CD4-positive, alpha-beta T cell treated with Interleukin-10 for 1 hour (primary cell): ENCODE data around the gene ZMYND19.
A peak's percentile ranks its signal among the peaks of the same experiment; 100 is the strongest.
"Not testable (repeated sequence)": the region's sequence is repeated elsewhere in the genome, so short reads cannot be mapped to it uniquely, and the experiment has no call there.

ENCODE experiments used
- DNase-seq: peaks from one replicate; pipeline ENCODE4 v3.0.0-alpha.2; 2020

Gene ZMYND19

GRCh38 chr9:137553654-137554053, 36.7 kb downstream of the ZMYND19 start:
- not testable (repeated sequence) for DNase-seq

GRCh38 chr9:137552022-137552768, 38.1 kb downstream of the ZMYND19 start:
- DNase-seq: no peak

GRCh38 chr9:137551264-137552021, 38.9 kb downstream of the ZMYND19 start, which contains the start of gene MRPL41:
Gene MRPL41, plus strand, starts transcription at chr9:137551879. Its CDS starts 203 bp downstream, at chr9:137552082.
- peak; percentile 92 for DNase-seq

- not testable (repeated sequence) for DNase-seq
Measured at GRCh38 chr9:137550958-137551263, 39.4 kb downstream of the ZMYND19 start.

GRCh38 chr9:137550231-137550621, 40.1 kb downstream of the ZMYND19 start, which contains the start of gene PNPLA7:
Gene PNPLA7, minus strand, starts transcription at chr9:137550402. Its CDS starts 205 bp downstream, at chr9:137550197.
- peak; percentile 60 for DNase-seq

GRCh38 chr9:137547687-137548543, 42.4 kb downstream of the ZMYND19 start:
- no peak for DNase-seq

- DNase-seq: no peak
Measured at GRCh38 chr9:137545123-137545522, 45.2 kb downstream of the ZMYND19 start.

- DNase-seq: no peak
Measured at GRCh38 chr9:137544176-137544760, 46.0 kb downstream of the ZMYND19 start.

GRCh38 chr9:137543237-137543963, 46.9 kb downstream of the ZMYND19 start:
- DNase-seq: no peak

- DNase-seq: no peak
Measured at GRCh38 chr9:137542486-137542885, 47.8 kb downstream of the ZMYND19 start.

GRCh38 chr9:137540536-137540935, 49.8 kb downstream of the ZMYND19 start:
- no peak for DNase-seq

GRCh38 chr9:137538058-137538457, 52.3 kb downstream of the ZMYND19 start:
- DNase-seq: no peak

GRCh38 chr9:137536594-137537131, 53.6 kb downstream of the ZMYND19 start:
- not testable (repeated sequence) for DNase-seq

- DNase-seq: no peak
Measured at GRCh38 chr9:137535120-137535428, 55.2 kb downstream of the ZMYND19 start.

GRCh38 chr9:137534256-137535119, 55.8 kb downstream of the ZMYND19 start:
- DNase-seq: peak; percentile 51

GRCh38 chr9:137532891-137533468, 57.3 kb downstream of the ZMYND19 start:
- not testable (repeated sequence) for DNase-seq
